Stimulated activated CD8-positive, alpha-beta memory T cell treated with anti-CD3 and anti-CD28 coated beads, Interleukin-12 subunit alpha, Interleukin-12 subunit beta, amount 100 ng/mL, for 24 hours (primary cell): ENCODE data around the gene TET3.
"Not testable (repeated sequence)": the region's sequence is repeated elsewhere in the genome, so short reads cannot be mapped to it uniquely, and the experiment has no call there.

Experiments
- DNase-seq: peaks from one replicate; pipeline ENCODE4 v3.0.0-alpha.2; 2020; ENCODE audit errors: extremely low read depth

TET3 gene

DNA sequence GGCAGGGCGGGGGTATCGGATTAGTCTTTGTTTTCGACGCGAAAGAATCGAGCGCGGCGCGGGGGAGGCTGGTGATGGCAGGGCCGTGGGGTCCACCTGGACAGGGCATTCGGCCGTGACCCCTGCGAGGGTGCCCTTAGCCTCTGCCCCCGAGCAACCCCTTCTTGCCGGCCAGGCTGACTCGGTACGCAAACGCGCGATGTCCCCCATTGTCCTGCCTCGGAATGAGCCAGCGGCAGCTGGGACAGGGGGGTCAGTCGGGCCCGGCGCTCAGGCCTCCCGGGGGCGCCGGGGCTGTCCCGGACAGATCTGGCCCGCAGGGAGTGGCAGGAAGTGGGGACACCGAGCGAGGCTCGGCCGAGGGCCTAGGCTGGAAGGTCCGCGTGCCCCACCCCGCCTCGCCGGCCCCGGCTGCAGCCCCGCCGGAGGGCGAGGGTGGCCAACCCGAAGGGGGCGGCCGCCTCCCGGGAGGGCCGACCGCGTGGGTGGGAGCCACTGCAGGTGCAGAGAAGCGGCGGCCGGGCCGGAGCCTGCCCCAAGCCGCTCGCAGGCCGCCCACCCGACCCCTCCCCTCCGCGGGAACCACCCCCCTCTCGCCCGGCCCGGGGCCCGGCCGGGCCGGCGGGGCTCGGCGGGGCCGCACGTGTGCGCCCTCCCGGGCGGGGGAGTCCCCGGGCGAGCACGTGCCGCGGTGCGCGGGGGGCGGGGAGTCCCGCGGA, at the start of gene TET3:
TSS of gene TET3 (plus strand) at position 708 of the 719 bp plus-strand sequence. CDS start 1,494 bp downstream, outside the sequence.
- no peak for DNase-seq

DNA sequence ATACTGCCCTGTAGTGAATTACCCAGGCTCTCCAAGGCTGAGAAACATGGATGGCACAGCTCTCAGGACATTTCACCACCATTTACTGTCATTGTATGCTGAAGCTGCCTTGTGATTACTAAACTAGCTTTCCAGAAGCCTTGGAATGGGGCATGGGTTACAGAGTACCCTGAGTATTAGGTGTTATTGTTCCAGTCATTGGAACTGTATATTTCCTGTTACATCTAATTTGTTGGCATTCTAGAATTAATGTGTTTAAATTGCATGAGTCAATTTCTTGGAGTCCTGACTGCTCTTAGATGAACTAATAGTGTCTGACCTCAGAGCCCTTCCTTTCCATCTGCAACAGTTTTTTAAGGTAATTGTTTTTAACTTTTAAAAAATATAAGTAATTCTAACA, 49.1 kb upstream of the TET3 start:
- DNase-seq = no peak

DNA sequence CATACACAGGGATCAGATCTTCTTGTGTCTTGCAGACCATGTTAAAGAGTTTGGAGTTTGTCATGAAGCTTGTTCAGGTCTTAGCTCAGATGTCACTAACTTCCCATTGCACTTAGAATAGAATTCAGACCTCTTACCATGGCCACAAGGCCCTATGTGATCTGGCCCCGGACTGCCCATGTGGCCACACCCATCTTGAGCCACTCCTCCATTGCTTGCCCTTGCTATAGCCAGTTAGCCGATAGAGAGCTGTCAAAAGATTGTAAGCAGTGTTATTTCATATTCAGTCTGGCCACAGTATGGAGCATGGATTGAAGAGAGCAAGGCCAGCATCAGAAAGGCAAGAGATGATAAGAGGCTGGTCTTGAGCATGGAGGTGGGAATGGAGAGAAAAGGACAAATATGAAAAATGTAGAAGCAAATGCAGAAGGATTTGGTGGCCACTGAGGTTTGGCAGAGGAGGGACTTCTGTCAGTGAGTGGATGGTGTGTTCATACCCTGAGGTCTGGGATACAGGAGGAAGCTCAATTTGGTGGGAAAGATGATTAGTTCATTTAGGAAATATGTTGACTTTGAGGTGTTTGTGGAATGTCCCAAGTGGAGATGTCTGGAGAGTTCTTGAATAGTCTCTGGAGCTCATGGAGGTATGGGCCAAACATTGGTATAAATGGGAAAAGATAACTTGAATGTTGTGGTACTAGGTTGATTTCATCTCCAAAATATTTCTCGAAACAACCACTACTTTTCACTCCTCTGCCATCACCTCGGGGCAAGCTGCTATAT, 47.4 kb upstream of the TET3 start:
- no peak for DNase-seq

DNA sequence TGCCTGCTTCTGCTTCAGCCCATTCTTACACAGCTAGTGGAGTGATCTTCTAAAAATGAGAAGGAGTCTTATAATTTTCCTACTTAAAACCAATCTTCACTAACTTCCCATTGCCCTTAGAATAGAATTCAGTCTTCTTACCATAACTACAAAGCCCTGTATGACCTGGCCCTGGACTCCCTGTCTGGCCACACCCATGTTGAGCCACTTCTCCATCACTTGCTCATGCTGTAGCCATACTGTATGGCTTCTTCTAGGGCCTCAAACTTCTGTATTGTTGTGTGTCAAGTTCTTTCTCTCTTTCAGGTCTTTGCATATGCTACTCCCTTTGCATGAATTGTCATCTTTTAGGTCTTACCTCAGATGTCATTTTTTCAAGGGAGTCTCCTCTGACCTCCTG, 46.8 kb upstream of the TET3 start:
- no peak for DNase-seq

- DNase-seq = no peak
Measured at GRCh38 chr2:73938718-73939352, 45.9 kb upstream of the TET3 start.

GRCh38 chr2:73939419-73939818, 45.3 kb upstream of the TET3 start:
- no peak for DNase-seq

- DNase-seq = not testable (repeated sequence)
Measured at GRCh38 chr2:73940066-73940465, 44.6 kb upstream of the TET3 start.

GRCh38 chr2:73942664-73943063, 42.0 kb upstream of the TET3 start:
- DNase-seq = no peak

DNA sequence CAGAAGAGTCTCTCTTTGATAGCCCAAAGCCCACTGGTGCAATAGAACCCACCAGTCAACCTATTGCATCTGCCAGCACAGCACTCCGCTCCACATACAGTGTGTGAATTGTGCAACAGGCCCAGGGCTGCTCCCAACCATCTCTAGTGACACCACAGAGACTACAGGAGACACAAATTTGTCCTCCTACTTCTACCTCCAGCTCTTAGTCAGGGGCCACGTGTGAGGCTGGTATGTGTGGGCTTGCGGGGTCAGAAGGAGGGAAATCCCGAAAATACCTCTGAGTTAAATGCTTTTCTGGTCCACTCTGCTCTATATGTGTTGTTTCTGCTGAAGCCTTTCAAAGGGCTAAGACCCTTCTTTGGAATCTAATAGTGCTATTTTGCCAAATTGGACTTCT, 40.0 kb upstream of the TET3 start:
- no peak for DNase-seq

GRCh38 chr2:73946215-73946614, 38.5 kb upstream of the TET3 start:
- no peak for DNase-seq

DNA sequence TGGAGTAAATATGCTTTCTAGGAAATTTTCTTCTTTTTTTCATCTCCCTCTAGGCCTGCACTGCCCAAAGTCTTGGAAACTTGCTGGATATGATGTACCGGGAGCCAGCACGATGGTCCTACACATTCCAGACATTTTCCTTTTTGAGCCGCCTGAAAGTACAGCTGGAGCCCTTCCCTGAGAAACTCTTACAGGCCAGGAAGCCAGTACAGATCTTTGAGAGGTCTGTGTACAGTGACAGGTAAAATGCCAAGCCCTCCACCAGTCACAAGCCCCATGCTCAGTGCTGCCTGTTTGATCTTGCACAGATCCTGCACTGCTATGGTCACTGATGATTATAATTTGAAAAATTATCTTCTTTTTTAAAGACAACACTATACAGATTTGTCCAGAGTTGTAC, 38.0 kb upstream of the TET3 start:
- no peak for DNase-seq

DNA sequence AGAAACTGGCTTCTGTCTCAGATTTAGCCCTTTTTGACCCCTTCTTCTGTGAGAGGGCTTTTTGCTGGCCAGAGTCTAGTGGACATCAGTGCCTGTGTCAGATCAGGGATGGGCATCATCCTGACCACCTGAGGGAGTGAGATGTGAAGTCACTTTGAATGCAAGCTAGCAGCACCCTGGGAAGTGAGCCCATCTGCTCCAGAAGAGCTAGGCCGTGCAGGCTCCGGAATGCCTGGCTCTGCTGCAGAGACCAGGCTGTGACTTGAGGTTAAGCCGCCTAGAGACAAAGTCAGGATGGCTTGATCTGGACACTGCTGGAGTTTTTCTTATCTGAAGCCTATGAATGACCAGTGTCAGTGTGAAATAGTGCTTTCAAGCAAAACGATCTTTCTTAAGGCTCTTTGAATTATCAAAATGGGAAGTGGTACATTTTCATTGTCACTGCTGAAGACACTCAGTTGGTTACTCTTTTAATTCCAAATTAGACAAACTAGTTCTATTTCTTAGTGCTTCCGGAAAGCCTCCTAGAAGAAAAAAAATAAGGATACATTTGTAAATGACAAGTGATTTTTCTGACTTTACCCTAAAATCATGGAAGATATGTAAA, 37.2 kb upstream of the TET3 start:
- no peak for DNase-seq

DNA sequence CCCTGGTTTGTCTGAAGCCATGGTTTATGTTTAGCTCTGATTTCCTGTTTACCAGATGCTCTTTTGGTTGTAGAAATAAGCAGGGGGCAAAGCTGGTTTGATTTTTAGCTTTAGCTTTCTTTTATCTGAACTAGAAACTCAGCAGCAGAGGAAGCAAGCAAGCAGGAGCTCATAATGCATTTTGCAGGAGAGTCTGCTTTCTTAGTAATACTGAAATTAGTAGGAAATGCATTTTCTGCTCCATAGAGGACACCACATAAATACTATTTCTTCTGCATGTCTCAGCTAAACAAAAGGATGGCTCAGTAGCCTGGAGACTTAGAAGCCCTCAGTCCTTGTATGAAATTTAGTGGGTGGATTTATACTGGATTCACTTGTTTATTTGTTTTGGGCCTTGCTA, 34.9 kb upstream of the TET3 start:
- no peak for DNase-seq

- no peak for DNase-seq
Measured at GRCh38 chr2:73952499-73953446, 31.9 kb upstream of the TET3 start.

DNA sequence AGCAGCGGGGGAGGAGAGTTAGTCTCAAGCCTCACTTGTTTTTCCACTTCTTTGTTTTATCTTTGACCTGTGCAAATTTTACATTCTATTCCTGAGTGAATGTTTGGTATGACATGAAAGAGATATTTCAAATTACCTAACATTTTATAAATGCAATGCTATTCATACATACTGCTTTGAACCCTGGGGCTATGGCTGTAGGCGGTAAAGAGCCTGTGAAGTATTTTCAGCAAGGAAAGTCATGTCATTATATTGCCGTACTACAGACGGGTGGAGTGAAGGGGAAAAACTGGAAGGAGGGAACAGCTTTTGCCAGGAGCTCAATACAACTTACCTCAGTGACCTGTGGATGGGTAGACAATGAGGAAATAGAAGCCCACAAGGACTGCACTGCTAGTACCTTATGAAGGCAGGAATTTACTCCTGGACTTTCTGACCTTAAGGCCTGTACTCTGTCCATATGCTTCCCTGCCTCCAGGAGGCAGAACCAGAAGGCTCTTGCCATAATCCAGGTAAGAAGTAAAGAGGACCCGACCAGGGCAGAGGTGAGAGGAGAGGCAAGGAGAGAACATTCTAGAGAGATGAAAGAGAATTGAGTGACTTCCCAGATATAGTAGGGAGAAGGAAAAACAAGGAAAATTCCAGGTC, 28.4 kb upstream of the TET3 start:
- DNase-seq = no peak

- no peak for DNase-seq
Measured at GRCh38 chr2:73961274-73961673, 23.4 kb upstream of the TET3 start.

GRCh38 chr2:73961823-73962615, 22.7 kb upstream of the TET3 start:
- no peak for DNase-seq

DNA sequence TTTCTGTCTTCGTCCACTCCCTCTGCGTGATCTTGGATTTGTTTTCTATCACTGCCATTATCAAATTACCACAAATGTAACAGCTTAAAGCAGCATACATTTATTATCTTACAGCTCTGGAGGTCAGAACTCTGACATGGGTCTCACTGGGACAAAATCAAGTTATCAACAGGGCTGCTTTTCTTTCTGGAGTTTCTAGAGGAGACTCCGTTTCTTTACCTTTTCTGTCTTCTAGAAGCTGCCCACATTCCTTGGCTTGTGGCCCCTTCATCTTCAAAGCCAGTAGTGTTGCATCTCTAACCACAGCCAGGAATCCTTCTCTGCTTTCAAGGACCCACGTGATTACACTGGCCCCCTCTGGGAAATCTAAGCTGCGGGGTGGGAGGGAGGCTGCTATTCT, 21.9 kb upstream of the TET3 start:
- DNase-seq = no peak

GRCh38 chr2:73963385-73964120, 21.2 kb upstream of the TET3 start:
- DNase-seq = no peak
